IgD-negative memory B cell (primary cell): ENCODE results near the gene IP6K3. TPM values are rescaled to one million over a fixed set of nuclear protein-coding genes. Genes with fewer than 3 reads are reported as not detected.

Experiments used
- H3K27ac Mint-ChIP-seq, 3 donors: one replicate each; pipeline ENCODE4 v1.8.0; 2020 to 2022; ENCODE audit warnings: mild to moderate bottlenecking in 3 of 3, mixed read lengths in 3 of 3, moderate library complexity in 1 of 3
- H3K27me3 Mint-ChIP-seq: one replicate; pipeline ENCODE4 v1.8.0; 2021; ENCODE audit warnings: mixed read lengths
- H3K36me3 Mint-ChIP-seq: one replicate; pipeline ENCODE4 v1.8.0; 2020; ENCODE audit warnings: mild to moderate bottlenecking, mixed read lengths
- H3K4me1 Mint-ChIP-seq, 3 donors: one replicate each; pipeline ENCODE4 v1.8.0; 2020 to 2022; ENCODE audit warnings: mixed read lengths in 3 of 3, mild to moderate bottlenecking in 1 of 3
- H3K4me3 Mint-ChIP-seq, 4 donors: one replicate each; pipeline ENCODE4 v1.8.0; 2020 to 2022; ENCODE audit warnings: mild to moderate bottlenecking in 4 of 4, mixed read lengths in 4 of 4, moderate library complexity in 3 of 4
- H3K9me3 Mint-ChIP-seq, 3 donors: one replicate each; pipeline ENCODE4 v1.8.0; 2020 to 2021; ENCODE audit warnings: mixed read lengths in 3 of 3, mild to moderate bottlenecking in 1 of 3
- polyA plus RNA-seq: library from polyadenylated mRNA; unstranded; fragments of 300-500 nt; fragmentation: Illumina TruSeq; gene quantifications from one replicate; pipeline ENCODE4 v1.2.3, GENCODE V29; 2021

The IP6K3 gene
- polyA plus RNA-seq, 1 donor from 2014 or later, result not detected

DNA sequence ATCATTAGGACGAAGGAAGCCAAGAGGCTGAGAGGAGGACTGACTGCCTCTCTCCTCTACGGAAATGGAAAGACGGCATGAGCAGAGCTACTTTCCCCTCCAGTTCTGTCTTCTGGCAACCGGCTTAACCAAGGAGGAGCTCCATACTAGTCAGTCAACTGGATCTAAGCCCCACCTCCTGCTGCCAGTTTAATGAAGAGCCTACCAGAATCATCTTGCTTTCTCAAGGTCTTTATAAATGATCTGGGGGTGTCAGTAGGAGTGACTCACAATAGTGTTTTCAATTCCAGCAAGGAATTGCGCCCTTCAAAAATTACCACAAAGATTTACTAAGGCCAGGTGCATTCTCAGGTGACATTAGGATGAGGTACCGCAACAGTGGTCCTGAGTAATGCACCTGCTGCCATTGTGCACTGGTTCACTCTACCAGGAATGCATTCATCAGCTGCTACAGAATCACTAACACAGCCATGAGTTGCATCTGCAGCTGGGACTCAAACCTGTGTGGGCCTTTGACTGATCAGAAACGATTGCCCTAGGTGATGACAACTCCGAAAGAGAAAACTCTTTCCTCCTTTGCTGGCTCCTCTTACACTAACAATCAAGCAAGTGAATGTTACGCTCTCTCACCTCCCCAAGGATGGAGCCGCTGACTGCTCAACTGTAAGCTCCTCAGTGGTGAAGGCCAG lies 38.0 kb downstream of the IP6K3 start:
- Mint-ChIP-seq H3K27ac (peak overlapping the region in 1 of 3 donors; percentile 13), H3K36me3 (peaks cover 8% of the 10 kb centered on the region), H3K4me1 (peaks cover 19 to 26% (median 26%) of the 10 kb centered on the region in 3 donors), H3K9me3 (no peaks in the 10 kb centered on the region), H3K4me3 (peak overlapping the region in 1 of 4 donors; percentile 100), H3K27me3 (no peaks in the 10 kb centered on the region)

DNA sequence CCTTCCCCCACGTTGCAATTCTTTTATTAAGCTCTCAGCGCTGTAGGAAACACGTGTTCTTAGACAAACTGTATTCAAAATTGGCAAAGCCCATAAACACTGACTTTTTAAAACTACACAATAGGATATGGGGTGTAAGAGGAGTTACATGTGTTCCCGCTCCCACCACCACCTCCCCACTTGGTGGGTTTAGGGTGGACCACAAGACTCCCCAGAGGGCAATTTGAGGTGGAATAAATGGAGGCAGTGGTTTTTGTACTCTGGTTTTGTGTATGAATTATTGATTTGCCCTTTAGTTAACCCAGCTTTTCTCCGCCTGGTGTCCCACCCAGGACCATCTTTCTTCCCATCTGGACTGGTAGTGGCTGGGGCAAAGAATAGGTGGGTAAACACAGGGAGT lies 38.9 kb downstream of the IP6K3 start:
- H3K36me3 Mint-ChIP-seq, result peaks cover 8% of the 10 kb centered on the region
- H3K27ac Mint-ChIP-seq, result no peak overlapping the region
- peak overlapping the region in 1 of 4 donors; percentile 53 for H3K4me3 Mint-ChIP-seq
- peaks cover 21 to 26% (median 25%) of the 10 kb centered on the region in 3 donors for H3K4me1 Mint-ChIP-seq
- H3K27me3 Mint-ChIP-seq, result no peaks in the 10 kb centered on the region
- no peaks in the 10 kb centered on the region for H3K9me3 Mint-ChIP-seq

DNA sequence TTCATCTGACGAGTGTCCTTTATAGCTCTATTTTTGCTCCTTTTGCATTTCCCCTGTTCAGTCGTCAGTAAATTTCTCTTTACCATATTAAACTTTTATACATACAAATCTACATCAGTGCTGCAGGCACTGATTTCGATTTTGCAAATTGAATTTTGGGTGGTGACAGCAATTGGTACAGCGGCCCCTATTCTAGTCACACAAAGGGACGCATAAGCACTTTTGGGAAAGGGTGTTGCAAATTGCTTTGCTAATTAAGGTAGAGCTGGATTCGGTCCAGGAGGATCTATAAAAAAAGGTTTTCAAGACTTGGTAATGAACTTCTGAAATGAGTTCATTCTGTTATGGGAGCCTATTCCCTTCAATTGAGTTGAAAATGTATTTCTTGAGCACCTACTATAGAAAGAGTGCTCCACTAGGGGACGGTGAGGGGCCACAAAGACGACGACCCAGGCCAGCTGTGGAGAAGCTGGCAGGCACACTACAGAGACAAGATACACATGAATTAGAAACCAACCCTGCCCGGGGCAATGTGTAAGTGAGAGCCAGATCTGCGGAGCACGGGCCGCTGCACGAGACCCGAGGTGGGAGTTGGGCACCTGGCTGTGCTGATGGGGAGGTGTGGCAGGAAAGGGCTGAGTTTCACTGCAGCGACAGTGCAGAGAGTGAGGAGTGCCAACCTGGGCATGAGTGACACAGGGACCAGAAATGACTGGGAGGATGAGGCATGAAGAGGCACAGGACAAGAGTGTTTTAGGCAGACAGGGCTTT lies 40.6 kb downstream of the IP6K3 start:
- Mint-ChIP-seq H3K4me3 (peak overlapping the region in 1 of 4 donors; percentile 68), H3K9me3 (no peaks in the 10 kb centered on the region), H3K27ac (peak overlapping the region in 1 of 3 donors; percentile 70), H3K36me3 (peaks cover 6% of the 10 kb centered on the region), H3K4me1 (peaks cover 16 to 25% (median 21%) of the 10 kb centered on the region in 3 donors), H3K27me3 (no peaks in the 10 kb centered on the region)

DNA sequence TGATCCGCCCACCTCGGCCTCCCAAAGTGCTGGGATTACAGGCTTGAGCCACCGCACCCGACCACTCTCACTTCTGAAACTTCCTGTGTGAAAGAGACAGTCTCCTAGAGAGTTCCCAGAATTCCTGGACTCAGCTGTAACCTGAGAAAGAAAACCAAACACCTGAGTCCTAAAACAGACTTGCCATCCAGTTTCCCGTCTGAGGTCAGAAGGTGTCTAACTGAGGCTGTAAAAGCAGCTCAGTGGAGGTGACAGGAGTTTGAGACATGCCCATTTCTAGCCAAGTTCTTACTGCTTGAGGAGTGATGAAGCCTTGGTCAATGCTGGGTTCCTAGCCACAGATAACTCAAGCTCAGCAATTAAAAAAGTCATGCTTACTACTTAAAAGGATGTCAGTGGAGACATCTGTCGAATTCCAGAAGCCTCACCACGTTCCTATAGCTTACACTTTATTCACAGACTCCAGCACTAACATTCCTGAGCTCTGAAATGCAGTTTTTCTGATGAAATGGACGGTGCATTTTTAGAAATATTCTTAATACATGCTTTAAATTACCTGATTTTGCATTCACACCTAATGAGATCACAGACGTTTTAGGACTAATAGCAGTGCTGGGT lies 41.3 kb downstream of the IP6K3 start:
- Mint-ChIP-seq H3K9me3 (no peaks in the 10 kb centered on the region), H3K27ac (no peak overlapping the region), H3K36me3 (peaks cover 6% of the 10 kb centered on the region), H3K27me3 (no peaks in the 10 kb centered on the region), H3K4me3 (no peak overlapping the region), H3K4me1 (peaks cover 18 to 21% (median 18%) of the 10 kb centered on the region in 3 donors)

DNA sequence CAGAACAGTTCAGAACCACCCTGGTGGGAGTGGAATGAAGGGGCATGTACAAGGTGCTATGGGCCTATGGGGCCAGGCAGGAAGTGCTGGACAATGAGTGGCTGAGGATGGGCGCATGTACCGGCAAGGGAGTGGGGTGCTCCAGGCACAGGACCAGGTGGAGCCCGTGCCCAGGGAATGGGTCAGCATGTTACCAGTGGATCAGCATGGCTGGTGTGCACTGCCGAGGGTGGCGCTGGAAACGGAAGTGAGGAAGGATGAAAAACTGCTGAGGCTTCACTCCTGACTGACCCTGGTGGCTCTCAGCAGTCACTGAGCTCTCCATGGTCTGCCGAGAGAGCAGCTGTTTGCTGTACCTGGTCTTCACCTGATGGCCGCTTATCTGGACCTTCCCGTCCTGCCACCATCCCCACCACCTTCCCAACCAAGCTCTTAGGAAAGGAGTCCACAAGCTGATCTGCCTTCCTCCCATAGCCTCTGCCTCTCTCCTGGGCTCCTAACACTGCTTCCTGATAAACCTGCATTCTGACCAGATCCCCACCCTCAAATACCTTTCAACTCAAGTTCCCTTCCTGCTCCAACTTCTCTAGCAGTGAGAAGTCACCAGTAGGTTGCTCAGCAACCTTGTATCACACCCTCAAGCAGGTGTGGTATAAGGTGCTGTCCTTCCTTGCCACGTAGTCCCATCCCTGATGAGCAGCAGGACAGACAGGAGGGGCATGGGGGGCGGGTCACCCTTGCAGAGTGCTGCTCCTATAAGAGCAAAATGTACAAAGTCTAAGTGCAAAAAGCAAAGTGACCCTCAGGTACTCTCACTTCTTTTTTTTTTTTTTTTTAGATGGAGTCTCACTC lies 42.3 kb downstream of the IP6K3 start:
- H3K4me3 Mint-ChIP-seq, result peak overlapping the region in 1 of 4 donors; percentile 46
- no peak overlapping the region for H3K27ac Mint-ChIP-seq
- H3K4me1 Mint-ChIP-seq, result peaks cover 16 to 28% (median 19%) of the 10 kb centered on the region in 3 donors
- no peaks in the 10 kb centered on the region for H3K9me3 Mint-ChIP-seq
- peaks cover 6% of the 10 kb centered on the region for H3K36me3 Mint-ChIP-seq
- no peaks in the 10 kb centered on the region for H3K27me3 Mint-ChIP-seq

DNA sequence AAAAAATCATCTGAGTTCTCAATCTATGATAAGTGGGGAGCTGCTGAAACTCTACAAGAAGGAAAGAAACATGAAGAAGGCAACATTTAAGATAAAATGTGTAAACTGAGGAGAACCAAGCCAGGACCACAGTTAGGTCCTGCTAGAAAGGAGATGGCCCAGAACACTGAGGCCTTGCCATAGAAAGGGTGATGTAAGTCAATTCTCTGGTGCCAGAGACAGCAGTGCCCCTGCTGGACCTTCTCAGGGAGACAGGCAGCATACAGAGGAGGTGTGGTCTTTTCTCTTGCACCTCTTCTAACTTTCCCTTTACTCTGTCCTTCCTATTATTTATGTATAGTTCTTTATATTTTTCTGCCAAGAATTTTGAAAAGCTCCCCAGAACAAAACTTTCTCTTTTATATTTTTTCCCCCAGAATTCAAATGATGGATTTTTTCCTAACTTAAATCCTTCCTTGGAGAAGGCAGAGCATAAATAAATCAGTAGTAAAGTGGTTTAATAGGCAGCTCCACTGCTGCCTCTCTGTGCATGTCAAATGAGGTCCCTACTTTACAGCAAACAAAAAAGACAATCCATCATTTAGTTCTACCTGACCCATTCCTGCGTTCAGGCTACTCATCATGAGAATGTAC lies 44.2 kb downstream of the IP6K3 start:
- no peaks in the 10 kb centered on the region for H3K27me3 Mint-ChIP-seq

DNA sequence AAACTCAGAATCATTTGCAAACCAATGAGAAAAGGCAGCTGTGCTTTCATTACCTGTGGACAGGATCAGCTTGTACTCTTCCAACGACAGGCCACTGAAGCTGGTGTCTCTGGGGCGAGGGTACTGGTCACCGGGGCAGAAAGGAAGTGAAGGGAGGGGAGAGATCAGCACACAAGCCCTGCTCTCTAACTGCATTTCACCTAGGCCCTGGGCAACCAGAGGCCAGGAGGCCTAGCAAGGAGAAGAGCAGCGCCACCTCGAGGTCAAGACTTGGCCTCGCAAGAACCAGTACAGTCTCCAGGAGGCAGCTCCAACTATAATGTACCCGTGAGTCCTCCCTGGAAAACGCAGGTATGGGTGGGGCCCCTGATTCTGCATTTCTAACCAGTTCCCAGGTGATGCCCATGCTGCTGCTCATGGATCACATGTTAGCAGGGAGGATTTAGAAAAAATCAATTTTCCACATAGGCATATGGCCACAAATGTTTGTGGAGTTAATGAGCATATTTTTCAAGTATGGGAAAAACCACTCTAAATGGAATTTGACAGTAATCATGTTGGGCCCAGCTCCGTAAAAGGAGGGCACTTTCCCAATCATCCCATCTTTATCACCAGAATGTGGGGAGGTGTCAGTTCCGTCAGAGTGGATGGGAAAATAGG lies 46.2 kb downstream of the IP6K3 start:
- H3K27ac Mint-ChIP-seq, result peak overlapping the region; percentile 65 to 83 (median 69)
- H3K4me3 Mint-ChIP-seq, result peak overlapping the region in 2 of 4 donors; percentile 24 to 38
- H3K4me1 Mint-ChIP-seq, result peaks cover 37 to 41% (median 40%) of the 10 kb centered on the region in 3 donors
- H3K36me3 Mint-ChIP-seq, result peaks cover 9% of the 10 kb centered on the region
- H3K9me3 Mint-ChIP-seq, result no peaks in the 10 kb centered on the region
- H3K27me3 Mint-ChIP-seq, result no peaks in the 10 kb centered on the region

More for the DNA sequence above, 44.2 kb downstream of the IP6K3 start:
- Mint-ChIP-seq H3K36me3 (peaks cover 5% of the 10 kb centered on the region), H3K9me3 (no peaks in the 10 kb centered on the region), H3K27ac (peak overlapping the region in 2 of 3 donors; percentile 39 to 82), H3K4me3 (no peak overlapping the region), H3K4me1 (peaks cover 25 to 36% (median 27%) of the 10 kb centered on the region in 3 donors)

DNA sequence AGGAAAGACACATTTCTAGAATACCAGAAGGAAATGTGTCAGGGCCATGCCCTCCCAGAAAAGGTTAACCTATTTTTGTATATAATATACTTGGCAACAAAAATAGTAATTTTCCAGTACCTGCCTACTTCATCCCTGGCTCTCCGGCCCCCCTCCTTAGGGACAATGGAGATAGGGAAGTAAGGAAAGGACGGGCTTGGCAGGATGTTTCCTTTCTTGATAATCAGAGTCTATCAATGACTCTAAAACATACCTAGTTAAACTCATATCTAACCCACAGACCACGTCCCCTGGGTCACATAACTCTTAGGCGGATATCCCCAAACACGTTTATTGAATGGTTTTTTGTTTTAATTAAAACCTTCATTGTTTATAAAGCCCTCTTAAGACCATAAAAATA lies 47.0 kb downstream of the IP6K3 start:
- no peaks in the 10 kb centered on the region for H3K9me3 Mint-ChIP-seq
- H3K4me3 Mint-ChIP-seq, result peak overlapping the region in 1 of 4 donors; percentile 85
- H3K36me3 Mint-ChIP-seq, result peaks cover 9% of the 10 kb centered on the region
- H3K27ac Mint-ChIP-seq, result peak overlapping the region in 2 of 3 donors; percentile 65 to 83
- H3K4me1 Mint-ChIP-seq, result peaks cover 37 to 43% (median 40%) of the 10 kb centered on the region in 3 donors
- no peaks in the 10 kb centered on the region for H3K27me3 Mint-ChIP-seq

DNA sequence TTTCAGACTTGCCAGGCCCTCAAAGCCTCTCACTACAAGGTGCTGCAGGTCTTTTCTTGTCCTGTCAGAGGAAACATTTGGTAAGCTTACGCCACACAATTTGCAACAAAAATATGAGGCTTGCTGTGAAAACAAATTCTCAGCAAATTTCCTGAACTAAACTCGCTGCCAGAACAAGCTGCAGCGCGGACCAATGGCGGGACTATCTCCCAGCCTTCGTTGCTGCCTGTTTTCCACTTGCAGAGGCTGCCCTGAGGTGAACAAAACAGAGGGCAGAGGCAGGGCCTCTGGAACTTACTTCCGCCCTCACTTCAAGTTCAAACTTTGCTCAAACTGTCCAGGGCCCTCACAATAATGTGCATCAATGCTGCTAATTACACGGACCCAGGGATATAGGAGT lies 47.6 kb downstream of the IP6K3 start:
- peaks cover 6% of the 10 kb centered on the region for H3K36me3 Mint-ChIP-seq
- peak overlapping the region in 1 of 4 donors; percentile 85 for H3K4me3 Mint-ChIP-seq
- peaks cover 43 to 46% (median 44%) of the 10 kb centered on the region in 3 donors for H3K4me1 Mint-ChIP-seq
- H3K27me3 Mint-ChIP-seq, result no peaks in the 10 kb centered on the region
- no peaks in the 10 kb centered on the region for H3K9me3 Mint-ChIP-seq
- peak overlapping the region in 2 of 3 donors; percentile 65 to 83 for H3K27ac Mint-ChIP-seq

DNA sequence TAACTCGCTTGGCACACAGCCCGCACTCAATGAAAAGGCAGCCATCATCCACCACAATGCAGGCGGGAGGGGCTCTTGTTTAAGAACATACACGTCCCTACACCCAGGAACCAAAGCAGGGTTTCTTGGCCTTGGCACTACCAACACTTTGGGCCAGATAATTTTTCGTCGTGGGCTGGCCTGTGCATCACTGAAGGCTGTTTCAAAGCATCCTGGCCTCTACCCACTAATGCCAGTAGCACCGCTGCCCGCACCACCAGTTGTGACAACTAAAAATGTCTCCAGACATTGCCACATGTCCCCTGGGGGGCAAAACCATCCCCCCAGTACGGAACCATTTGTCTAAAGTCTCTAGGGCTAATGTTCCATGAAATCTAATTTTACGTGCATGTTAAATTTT lies 48.2 kb downstream of the IP6K3 start:
- Mint-ChIP-seq H3K27me3 (no peaks in the 10 kb centered on the region), H3K36me3 (peaks cover 6% of the 10 kb centered on the region), H3K27ac (peak overlapping the region in 2 of 3 donors; percentile 28 to 83), H3K9me3 (no peaks in the 10 kb centered on the region), H3K4me1 (peaks cover 44 to 50% (median 45%) of the 10 kb centered on the region in 3 donors), H3K4me3 (peak overlapping the region in 3 of 4 donors; percentile 57 to 88 (median 85))

DNA sequence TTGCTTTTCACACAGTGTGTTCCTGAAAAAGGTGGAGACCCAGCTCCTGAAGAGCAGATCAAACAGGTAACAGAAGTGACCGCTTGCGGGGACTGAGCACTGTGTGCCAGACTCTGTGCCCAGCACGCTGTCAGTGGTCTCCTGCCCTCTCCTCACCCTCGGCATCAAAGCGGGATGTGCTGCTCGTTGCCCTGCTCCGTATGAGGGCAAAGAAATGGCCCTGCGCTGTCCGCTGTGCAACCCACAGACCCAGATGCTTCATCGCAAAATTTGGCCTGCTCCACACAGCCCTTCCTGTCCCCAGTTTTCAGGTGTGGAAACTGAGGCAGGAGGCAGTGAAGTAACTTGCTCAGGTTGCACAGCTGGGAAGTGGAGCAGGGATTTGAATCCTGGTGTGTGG lies 48.9 kb downstream of the IP6K3 start:
- Mint-ChIP-seq H3K36me3 (peaks cover 6% of the 10 kb centered on the region), H3K27ac (peak overlapping the region in 2 of 3 donors; percentile 83 to 90), H3K4me3 (peak overlapping the region in 3 of 4 donors; percentile 57 to 88 (median 83)), H3K27me3 (no peaks in the 10 kb centered on the region), H3K9me3 (no peaks in the 10 kb centered on the region), H3K4me1 (peaks cover 47 to 56% (median 51%) of the 10 kb centered on the region in 3 donors)

DNA sequence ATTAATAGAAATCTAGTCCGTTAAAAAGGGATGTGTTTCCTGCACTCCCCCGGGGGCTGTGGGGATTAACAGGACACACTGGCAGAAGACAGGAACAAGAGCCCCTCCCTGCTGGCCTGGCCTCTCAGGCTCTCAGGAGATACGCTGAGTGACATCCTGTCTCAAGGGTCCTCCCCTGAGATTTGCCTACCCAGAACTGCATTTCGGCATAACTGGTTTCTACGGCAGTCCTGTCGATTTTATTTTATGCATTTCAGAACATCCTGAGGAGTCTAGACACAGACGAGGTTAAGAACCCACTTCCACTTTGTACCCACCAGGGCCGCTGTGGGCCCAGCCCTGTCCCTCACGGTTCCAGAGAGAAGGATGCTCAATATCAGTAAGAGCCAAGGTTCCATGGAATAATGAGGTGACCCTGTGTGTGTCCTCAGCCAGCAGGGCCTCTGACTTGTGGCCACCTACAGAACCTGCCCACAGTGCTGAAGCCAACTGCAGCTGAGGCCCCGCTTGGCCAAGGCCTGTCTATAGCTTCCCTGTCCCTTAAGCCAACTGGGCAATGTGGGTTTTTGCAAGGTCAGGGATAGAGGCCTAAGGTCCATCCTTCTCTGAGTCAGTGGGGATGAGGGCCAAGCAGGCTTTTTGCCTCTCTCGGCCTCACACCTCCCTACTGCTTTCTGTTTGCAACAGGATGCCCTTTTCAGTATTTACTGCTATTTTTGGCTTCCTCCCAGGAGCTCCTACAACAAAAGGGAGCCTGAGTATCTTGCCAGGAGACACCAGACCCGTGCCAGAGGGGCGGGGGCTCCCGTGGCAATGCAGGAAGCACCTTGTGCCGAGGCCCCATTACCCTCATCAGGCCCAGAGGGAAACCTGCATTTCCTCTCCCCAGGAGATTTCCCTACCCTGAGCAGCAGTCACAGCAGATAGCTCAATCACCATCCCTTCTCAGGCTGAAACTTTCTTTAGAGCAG lies 49.9 kb downstream of the IP6K3 start:
- H3K27me3 Mint-ChIP-seq, result no peaks in the 10 kb centered on the region
- H3K36me3 Mint-ChIP-seq, result peaks cover 8% of the 10 kb centered on the region
- peak overlapping the region; percentile 83 to 94 (median 90) for H3K27ac Mint-ChIP-seq
- H3K9me3 Mint-ChIP-seq, result no peaks in the 10 kb centered on the region
- peaks cover 52 to 61% (median 53%) of the 10 kb centered on the region in 3 donors for H3K4me1 Mint-ChIP-seq
- peak overlapping the region; percentile 15 to 92 (median 76) for H3K4me3 Mint-ChIP-seq
